ENCODE measurements around the gene PLEK2. TPM values are rescaled to one million over a fixed set of nuclear protein-coding genes. Genes with fewer than 3 reads are reported as not detected.

The PLEK2 gene
- polyA plus RNA-seq, 2 of the 4 experiments (the other 2 are of a cell fraction), result 14.6 to 14.7 TPM

- 0 out of 5 replicates have a peak, but pooled peaks of 1 of the 2 experiments have one; percentile 34 for TF ChIP-seq EP300 (IDR thresholded peaks at IDR 0.05)
- TF ChIP-seq HEYL (CRISPR knock-in tag; IDR thresholded peaks at IDR 0.05), result no peak
- no peak for TF ChIP-seq ZC3H11A (IDR thresholded peaks at IDR 0.05)
- peak; percentile 65; the same call in 1 of the 2 replicates for TF ChIP-seq PBX3 (IDR thresholded peaks at IDR 0.05)
- TF ChIP-seq HOXA7 (CRISPR knock-in tag; IDR thresholded peaks at IDR 0.05), result no peak
- peak; percentile 97 for TF ChIP-seq MAX (IDR thresholded peaks at IDR 0.05)
- no peak for TF ChIP-seq NFE2L2 (conservative IDR thresholded peaks at IDR 0.05; ENCODE audit: low read length)
- TF ChIP-seq, protein P1, sequence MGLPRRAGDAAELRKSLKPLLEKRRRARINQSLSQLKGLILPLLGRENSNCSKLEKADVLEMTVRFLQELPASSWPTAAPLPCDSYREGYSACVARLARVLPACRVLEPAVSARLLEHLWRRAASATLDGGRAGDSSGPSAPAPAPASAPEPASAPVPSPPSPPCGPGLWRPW (IDR thresholded peaks at IDR 0.05), result no peak
- no peak for TF ChIP-seq CHD4 (IDR thresholded peaks at IDR 0.05; ENCODE audit: borderline replicate concordance)
- no peak for TF ChIP-seq RCOR1 (IDR thresholded peaks at IDR 0.05; ENCODE audit: low read depth, low read length)
- peak; percentile 85 for TF ChIP-seq POLR2A (IDR thresholded peaks at IDR 0.05; ENCODE audit: low read length)
- peak; percentile 87 for TF ChIP-seq USF2 (IDR thresholded peaks at IDR 0.05)
- no peak for TF ChIP-seq ATOH8 (CRISPR knock-in tag; IDR thresholded peaks at IDR 0.05; ENCODE audit: low read depth)
- TF ChIP-seq, protein P2, sequence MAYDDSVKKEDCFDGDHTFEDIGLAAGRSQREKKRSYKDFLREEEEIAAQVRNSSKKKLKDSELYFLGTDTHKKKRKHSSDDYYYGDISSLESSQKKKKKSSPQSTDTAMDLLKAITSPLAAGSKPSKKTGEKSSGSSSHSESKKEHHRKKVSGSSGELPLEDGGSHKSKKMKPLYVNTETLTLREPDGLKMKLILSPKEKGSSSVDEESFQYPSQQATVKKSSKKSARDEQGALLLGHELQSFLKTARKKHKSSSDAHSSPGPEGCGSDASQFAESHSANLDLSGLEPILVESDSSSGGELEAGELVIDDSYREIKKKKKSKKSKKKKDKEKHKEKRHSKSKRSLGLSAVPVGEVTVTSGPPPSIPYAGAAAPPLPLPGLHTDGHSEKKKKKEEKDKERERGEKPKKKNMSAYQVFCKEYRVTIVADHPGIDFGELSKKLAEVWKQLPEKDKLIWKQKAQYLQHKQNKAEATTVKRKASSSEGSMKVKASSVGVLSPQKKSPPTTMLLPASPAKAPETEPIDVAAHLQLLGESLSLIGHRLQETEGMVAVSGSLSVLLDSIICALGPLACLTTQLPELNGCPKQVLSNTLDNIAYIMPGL (CRISPR knock-in tag; IDR thresholded peaks at IDR 0.05; ENCODE audit: borderline replicate concordance), result no peak
- no peak for TF ChIP-seq CBX2 (IDR thresholded peaks at IDR 0.05; ENCODE audit: borderline replicate concordance, low read depth)
- TF ChIP-seq EHF (CRISPR knock-in tag; IDR thresholded peaks at IDR 0.05), result no peak
- no peak for TF ChIP-seq FOSB (CRISPR knock-in tag; IDR thresholded peaks at IDR 0.05)
- no peak for TF ChIP-seq ZFP36 (IDR thresholded peaks at IDR 0.05; ENCODE audit: borderline replicate concordance, partially characterized antibody)
- TF ChIP-seq, protein P3, sequence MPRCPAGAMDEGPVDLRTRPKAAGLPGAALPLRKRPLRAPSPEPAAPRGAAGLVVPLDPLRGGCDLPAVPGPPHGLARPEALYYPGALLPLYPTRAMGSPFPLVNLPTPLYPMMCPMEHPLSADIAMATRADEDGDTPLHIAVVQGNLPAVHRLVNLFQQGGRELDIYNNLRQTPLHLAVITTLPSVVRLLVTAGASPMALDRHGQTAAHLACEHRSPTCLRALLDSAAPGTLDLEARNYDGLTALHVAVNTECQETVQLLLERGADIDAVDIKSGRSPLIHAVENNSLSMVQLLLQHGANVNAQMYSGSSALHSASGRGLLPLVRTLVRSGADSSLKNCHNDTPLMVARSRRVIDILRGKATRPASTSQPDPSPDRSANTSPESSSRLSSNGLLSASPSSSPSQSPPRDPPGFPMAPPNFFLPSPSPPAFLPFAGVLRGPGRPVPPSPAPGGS (IDR thresholded peaks at IDR 0.05), result peak; percentile 41; the same call in 1 of the 3 replicates
- TF ChIP-seq REST (IDR thresholded peaks at IDR 0.05), result no peak
- no peak for TF ChIP-seq MAFK (IDR thresholded peaks at IDR 0.05; ENCODE audit: partially characterized antibody)
- no peak for TF ChIP-seq NPAS2 (CRISPR knock-in tag; IDR thresholded peaks at IDR 0.05; ENCODE audit: borderline replicate concordance)
- TF ChIP-seq FOSL2 (IDR thresholded peaks at IDR 0.05), result no peak
- TF ChIP-seq FOSL2 (CRISPR knock-in tag; IDR thresholded peaks at IDR 0.05), result no peak
- no peak for TF ChIP-seq HDAC2 (IDR thresholded peaks at IDR 0.05)
- peak; percentile 91 for TF ChIP-seq MYC (IDR thresholded peaks at IDR 0.05; ENCODE audit: borderline replicate concordance, low read length)
- TF ChIP-seq ESRRA (IDR thresholded peaks at IDR 0.05; ENCODE audit: borderline replicate concordance, low read length), result no peak
- TF ChIP-seq CHD2 (IDR thresholded peaks at IDR 0.05; ENCODE audit: low read length, partially characterized antibody), result no peak
- no peak for TF ChIP-seq PHF8 (IDR thresholded peaks at IDR 0.05; ENCODE audit: borderline replicate concordance, low read depth)
- peak; percentile 87 for TF ChIP-seq KDM5A (IDR thresholded peaks at IDR 0.05)
- TF ChIP-seq HOXB5 (CRISPR knock-in tag; IDR thresholded peaks at IDR 0.05), result no peak
- no peak for TF ChIP-seq RNF2 (IDR thresholded peaks at IDR 0.05; ENCODE audit: borderline replicate concordance, low read depth)
- TF ChIP-seq RARB (CRISPR knock-in tag; IDR thresholded peaks at IDR 0.05), result no peak
- no peak for TF ChIP-seq TFCP2L1 (CRISPR knock-in tag; IDR thresholded peaks at IDR 0.05)
Observed at GRCh38 chr14:67359775-67360469, 52.0 kb downstream of the PLEK2 start, which contains the start of the genes ATP6V1D and EIF2S1 (continued).
